Heart right ventricle (tissue), 16 donors: ENCODE results near the gene PEAK1. TPM values are rescaled to one million over a fixed set of nuclear protein-coding genes. Genes with fewer than 3 reads are reported as not detected.

Source experiments
- ATAC-seq, 8 donors: fragments of 200-7000 bp; cut with Tn5 transposase; one replicate each; pipeline ENCODE4 v1.9.1; 2020; ENCODE audit warnings: mild to moderate bottlenecking in 8 of 8, moderate library complexity in 8 of 8, moderate number of reproducible peaks in 1 of 8
- DNase-seq, 2 donors: peaks; one replicate each; pipeline ENCODE4 v3.0.0-alpha.2; 2020
- H3K27ac ChIP-seq, 10 donors: fragments of 200-600 bp; sonication (generic) in 2 of 10; one replicate each; pipeline versions ENCODE4 v1.5.0 to v1.8.0; 2020 to 2022; ENCODE audit warnings: mild to moderate bottlenecking in 3 of 10
- H3K27me3 ChIP-seq, 7 donors: fragments of 200-600 bp; one replicate each; pipeline ENCODE4 v1.8.0; 2021 to 2022; ENCODE audit warnings: mild to moderate bottlenecking in 2 of 7
- H3K36me3 ChIP-seq, 9 donors: fragments of 200-600 bp; sonication (generic) in 1 of 9; one replicate each; pipeline versions ENCODE4 v1.5.0 to v1.8.0; 2020 to 2022; ENCODE audit warnings: mild to moderate bottlenecking in 2 of 9
- H3K4me1 ChIP-seq, 9 donors: fragments of 200-600 bp; sonication (generic) in 1 of 9; one replicate each; pipeline versions ENCODE4 v1.5.0 to v1.8.0; 2020 to 2022; ENCODE audit warnings: mild to moderate bottlenecking in 4 of 9
- H3K4me3 ChIP-seq, 10 donors: fragments of 200-600 bp; sonication (generic) in 2 of 10; one replicate each; pipeline versions ENCODE4 v1.5.0 to v1.8.0; 2020 to 2022; ENCODE audit warnings: mild to moderate bottlenecking in 7 of 10, moderate library complexity in 2 of 10
- H3K9me3 ChIP-seq, 11 donors: fragments of 200-600 bp in 10 of 11; sonication (generic) in 2 of 11; one replicate each; pipeline versions ENCODE4 v1.5.0 to v1.8.0; 2013 to 2022; ENCODE audit warnings: mild to moderate bottlenecking in 2 of 11, control low read depth in 1 of 11, moderate library complexity in 1 of 11
- WGBS, 2 donors: extraction: QIAGEN DNeasy Blood & Tissue Kit; methylation state at CpG; one replicate each; pipeline ENCODE4 v1.1.7; 2013; ENCODE audit warnings: inconsistent platforms in 1 of 2; 5-methylcytosine and 5-hydroxymethylcytosine counted together
- intact Hi-C, 10 donors: fragments of 100-400 bp; cut with DNase I; formaldehyde crosslinking; loops; one replicate each; pipeline versions ENCODE4 v1.11.1 to v1.14.2; 2022
- long read RNA-seq, 3 donors: library from polyadenylated mRNA; unstranded; transcript quantifications; one replicate each; pipeline ENCODE4 v2.0.0, GENCODE V29; 2020 to 2021
- polyA plus RNA-seq, 2 donors: library from polyadenylated mRNA; stranded (reverse); fragments of 200-250 nt; gene quantifications; one replicate each; pipeline ENCODE4 v1.2.3, GENCODE V29; 2013
- total RNA-seq, 10 donors: library from RNA; stranded (reverse); fragmentation: NEBNext Ultra II Directional in 3 of 10; extraction: Animal tissue kit (Norgen Biotek cat#: 25700) in 3 of 10; gene quantifications; one replicate each; pipeline versions ENCODE4 v1.2.1 to v1.2.4, GENCODE V29; 2021 to 2023
- TF ChIP-seq, protein P1 (sequence below), 9 donors: fragments of 200-600 bp; sonication (generic) in 2 of 9; IDR thresholded peaks; one replicate each; pipeline versions ENCODE4 v1.5.0 to v1.8.0; 2021 to 2022; ENCODE audit warnings: antibody characterized with exemption in 9 of 9, mild to moderate bottlenecking in 5 of 9, moderate library complexity in 1 of 9
- donor health status: Arrhythmogenic right ventricular cardiomyopathy.
- donor health status: ischemic (EF 13 %, LVEDD 7.1; RV severe dilation, severe dysfunction).
- donor health status: healthy with polysubstance abuse.
- donor health status: DM: no; HTN: yes; CAD: no.
- donor health status: DM: no; HTN: no; CAD: no.
- donor health status: ischemic (EF 25% LVEDD 6.9; RV normal size, moderate dysfunction).
- donor health status: ischemic (EF 25% LVEDD 5.7; RV mildly dilated, moderate dysfunction).
- donor health status: healthy.
- donor health status: DM: yes; HTN: yes; CAD: no.
- donor health status: Ischemic cardiomyopathy.
- donor health status: ischemic (EF 35%, LVEDD 5.7; RV mildly dilated, moderate dysfunction).
- donor health status: nonischemic (EF 11% LVEDD 7.7; RV severe dilation, severe dysfunction).
- donor health status: DM: yes; HTN: yes; CAD: no.
- donor health status: PGD.
- donor health status: ischemic (EF 29% LVEDD 5.4; RV normal size, mild dysfunction).
- donor health status: nonischemic (EF 23%, LVEDD 6.1; RV moderate dilation, normal function).

PEAK1 gene, protein sequence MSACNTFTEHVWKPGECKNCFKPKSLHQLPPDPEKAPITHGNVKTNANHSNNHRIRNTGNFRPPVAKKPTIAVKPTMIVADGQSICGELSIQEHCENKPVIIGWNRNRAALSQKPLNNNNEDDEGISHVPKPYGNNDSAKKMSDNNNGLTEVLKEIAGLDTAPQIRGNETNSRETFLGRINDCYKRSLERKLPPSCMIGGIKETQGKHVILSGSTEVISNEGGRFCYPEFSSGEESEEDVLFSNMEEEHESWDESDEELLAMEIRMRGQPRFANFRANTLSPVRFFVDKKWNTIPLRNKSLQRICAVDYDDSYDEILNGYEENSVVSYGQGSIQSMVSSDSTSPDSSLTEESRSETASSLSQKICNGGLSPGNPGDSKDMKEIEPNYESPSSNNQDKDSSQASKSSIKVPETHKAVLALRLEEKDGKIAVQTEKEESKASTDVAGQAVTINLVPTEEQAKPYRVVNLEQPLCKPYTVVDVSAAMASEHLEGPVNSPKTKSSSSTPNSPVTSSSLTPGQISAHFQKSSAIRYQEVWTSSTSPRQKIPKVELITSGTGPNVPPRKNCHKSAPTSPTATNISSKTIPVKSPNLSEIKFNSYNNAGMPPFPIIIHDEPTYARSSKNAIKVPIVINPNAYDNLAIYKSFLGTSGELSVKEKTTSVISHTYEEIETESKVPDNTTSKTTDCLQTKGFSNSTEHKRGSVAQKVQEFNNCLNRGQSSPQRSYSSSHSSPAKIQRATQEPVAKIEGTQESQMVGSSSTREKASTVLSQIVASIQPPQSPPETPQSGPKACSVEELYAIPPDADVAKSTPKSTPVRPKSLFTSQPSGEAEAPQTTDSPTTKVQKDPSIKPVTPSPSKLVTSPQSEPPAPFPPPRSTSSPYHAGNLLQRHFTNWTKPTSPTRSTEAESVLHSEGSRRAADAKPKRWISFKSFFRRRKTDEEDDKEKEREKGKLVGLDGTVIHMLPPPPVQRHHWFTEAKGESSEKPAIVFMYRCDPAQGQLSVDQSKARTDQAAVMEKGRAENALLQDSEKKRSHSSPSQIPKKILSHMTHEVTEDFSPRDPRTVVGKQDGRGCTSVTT (N-terminal part only)
- total RNA-seq (100 to 1,000 TPM in 5 of 10 donors, 10 to 100 TPM in 5; 68.1 to 146 (median 96.4) TPM), polyA plus RNA-seq (10 to 100 TPM in 1 of 2 donors, 1 to 10 TPM in 1; 7.0 to 18.7 TPM)
- long read RNA-seq, donor 1, full-length matches to known transcripts, result 1 of 7 reads
- long read RNA-seq, donor 1, partial matches to known transcripts, result 1 of 7 reads
- long read RNA-seq, donor 1, other reads (novel, unspliced or antisense), result 5 of 7 reads
- long read RNA-seq, donor 2, partial matches to known transcripts, result 2 of 9 reads
- long read RNA-seq, donor 2, other reads (novel, unspliced or antisense), result 7 of 9 reads
- long read RNA-seq, donor 3, partial matches to known transcripts, result 0 of 14 reads
- long read RNA-seq, donor 3, other reads (novel, unspliced or antisense), result 14 of 14 reads

DNA sequence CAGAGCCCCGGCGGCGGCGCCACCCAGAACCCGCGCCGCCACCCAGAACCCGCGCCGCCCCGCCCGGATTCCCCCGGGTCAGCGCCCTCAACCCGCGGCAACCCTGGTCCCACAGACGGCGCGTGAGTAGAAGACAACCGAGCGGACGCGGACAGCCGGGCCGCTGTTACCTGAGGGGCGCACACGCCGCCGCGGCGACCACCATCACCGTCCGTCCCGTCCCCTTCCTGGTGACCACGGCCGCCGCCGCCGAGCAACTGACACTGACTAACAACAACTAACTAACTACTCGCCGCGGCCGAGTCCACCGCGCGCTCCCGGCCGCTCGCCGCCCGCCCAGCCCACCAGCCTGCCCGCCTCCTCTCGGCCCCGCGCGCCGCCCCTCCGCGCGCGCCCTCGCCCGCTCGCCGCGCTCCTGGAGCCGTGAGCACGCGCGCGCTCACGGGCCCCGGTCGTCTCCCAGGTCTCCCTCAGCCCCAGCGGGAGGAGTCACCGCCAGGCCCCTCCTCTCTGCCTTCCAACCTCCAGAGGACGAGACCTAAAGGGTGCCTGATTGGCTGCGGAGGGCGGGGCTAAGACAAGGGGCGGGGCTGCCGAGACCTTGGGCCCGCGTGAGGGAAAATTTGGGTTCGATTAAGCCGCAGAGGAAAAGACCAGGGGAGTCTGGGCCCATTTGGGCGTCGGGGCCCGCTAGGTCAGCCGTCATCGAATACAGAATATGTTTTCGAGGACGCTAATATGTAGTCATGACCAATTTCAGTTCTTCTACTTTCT is at the start of gene PEAK1:
Gene PEAK1, minus strand, starts transcription at position 269 of the 774 bp plus-strand sequence. CDS start 238,178 bp downstream, outside the sequence.
- TF ChIP-seq, protein P1, sequence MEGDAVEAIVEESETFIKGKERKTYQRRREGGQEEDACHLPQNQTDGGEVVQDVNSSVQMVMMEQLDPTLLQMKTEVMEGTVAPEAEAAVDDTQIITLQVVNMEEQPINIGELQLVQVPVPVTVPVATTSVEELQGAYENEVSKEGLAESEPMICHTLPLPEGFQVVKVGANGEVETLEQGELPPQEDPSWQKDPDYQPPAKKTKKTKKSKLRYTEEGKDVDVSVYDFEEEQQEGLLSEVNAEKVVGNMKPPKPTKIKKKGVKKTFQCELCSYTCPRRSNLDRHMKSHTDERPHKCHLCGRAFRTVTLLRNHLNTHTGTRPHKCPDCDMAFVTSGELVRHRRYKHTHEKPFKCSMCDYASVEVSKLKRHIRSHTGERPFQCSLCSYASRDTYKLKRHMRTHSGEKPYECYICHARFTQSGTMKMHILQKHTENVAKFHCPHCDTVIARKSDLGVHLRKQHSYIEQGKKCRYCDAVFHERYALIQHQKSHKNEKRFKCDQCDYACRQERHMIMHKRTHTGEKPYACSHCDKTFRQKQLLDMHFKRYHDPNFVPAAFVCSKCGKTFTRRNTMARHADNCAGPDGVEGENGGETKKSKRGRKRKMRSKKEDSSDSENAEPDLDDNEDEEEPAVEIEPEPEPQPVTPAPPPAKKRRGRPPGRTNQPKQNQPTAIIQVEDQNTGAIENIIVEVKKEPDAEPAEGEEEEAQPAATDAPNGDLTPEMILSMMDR (IDR thresholded peaks at IDR 0.05), result no peak
- peak; percentile 96 to 99 (median 98) for ATAC-seq
- Histone ChIP-seq H3K27ac (peak within 1 kb of the TSS; percentile 92 to 98 (median 96)), H3K27me3 (no peaks in the 10 kb centered on the region), H3K4me3 (peak within 1 kb of the TSS; percentile 73 to 97 (median 90)), H3K9me3 (no peaks in the 10 kb centered on the region), H3K4me1 (peaks cover 4 to 76% (median 66%) of the 10 kb centered on the region in 9 donors), H3K36me3 (no peaks in the 10 kb centered on the region)
- peak; percentile 100 for DNase-seq
- intact Hi-C loops, result loop anchor here in 8 of 10 donors (1.0 to 10.0 kb wide), 18 partner anchors 62 to 305 kb away; no protein-coding TSS in a partner anchor
- WGBS, 2 donors, result 0% methylated on average over 78 to 92 of the region's 92 CpGs

DNA sequence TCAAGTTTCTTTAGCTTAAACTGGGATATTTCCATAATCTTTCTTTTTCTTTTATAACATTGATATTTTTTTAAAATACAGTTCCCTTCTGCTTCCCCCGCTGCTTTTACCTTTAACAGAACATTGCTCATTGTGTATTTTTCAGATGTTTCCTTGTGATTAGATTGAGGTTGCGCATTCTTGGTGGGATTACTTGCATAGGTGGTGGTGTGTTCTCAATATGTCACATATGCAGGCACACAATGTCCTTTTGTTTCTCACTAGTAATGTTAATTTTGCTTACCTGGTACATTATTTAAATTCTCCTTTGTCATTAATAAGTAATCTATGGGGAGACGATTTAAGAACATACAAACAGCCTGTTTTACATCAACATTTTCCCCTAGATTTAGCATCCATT is 49.0 kb upstream of the PEAK1 start:
- TF ChIP-seq, protein P1 (IDR thresholded peaks at IDR 0.05), result no peak
- peaks cover 0 to 17% (median 5%) of the 10 kb centered on the region in 9 donors for H3K4me1 ChIP-seq

DNA sequence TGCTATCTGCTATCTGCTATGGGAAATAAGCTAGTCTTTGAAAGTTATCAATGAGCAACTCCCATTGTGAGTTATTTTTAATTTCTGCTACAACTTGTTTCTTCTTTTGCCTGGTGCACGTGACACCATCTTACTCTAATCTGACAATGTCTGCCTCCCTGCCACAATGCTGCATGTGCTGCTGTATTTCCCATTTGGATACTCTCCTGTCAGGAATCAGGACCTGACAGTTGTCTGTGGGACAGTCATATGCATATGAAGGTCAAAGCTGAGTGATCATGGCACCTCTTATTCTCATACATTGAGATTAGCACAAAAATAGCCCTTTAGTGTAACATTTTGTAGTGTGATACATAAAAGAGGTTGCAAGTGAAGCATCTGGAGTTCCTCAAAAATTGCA is 46.6 kb upstream of the PEAK1 start:
- DNase-seq, result no peak
- 44 to 71% methylated on average over 1 of the region's 1 CpG for WGBS, 2 donors
- Histone ChIP-seq H3K4me3 (no peak overlapping the region), H3K27ac (peak overlapping the region in 3 of 10 donors; percentile 17 to 20 (median 17)), H3K27me3 (no peaks in the 10 kb centered on the region), H3K4me1 (peaks cover 0 to 26% (median 16%) of the 10 kb centered on the region in 9 donors), H3K36me3 (peaks cover 0 to 91% (median 30%) of the 10 kb centered on the region in 9 donors), H3K9me3 (no peaks in the 10 kb centered on the region)
- ATAC-seq, result peak in 5 of 8 donors; percentile 31 to 67 (median 42)
- intact Hi-C loops, result no loop called here
- TF ChIP-seq, protein P1 (IDR thresholded peaks at IDR 0.05), result no peak

More for the DNA sequence above, 49.0 kb upstream of the PEAK1 start:
- peaks cover 0 to 99% (median 35%) of the 10 kb centered on the region in 9 donors for H3K36me3 ChIP-seq
- WGBS, 2 donors, result 89 to 92% methylated on average over 3 of the region's 3 CpGs
- no peaks in the 10 kb centered on the region for H3K9me3 ChIP-seq
- no peak for ATAC-seq
- H3K4me3 ChIP-seq, result no peak overlapping the region
- intact Hi-C loops, result no loop called here
- no peaks in the 10 kb centered on the region for H3K27me3 ChIP-seq
- no peak overlapping the region for H3K27ac ChIP-seq
- no peak for DNase-seq
